Ovary (tissue), 9 donors: ENCODE measurements around the gene PRSS1. TPM values are rescaled to one million over a fixed set of nuclear protein-coding genes. Genes with fewer than 3 reads are reported as not detected.
A peak's percentile ranks its signal among the peaks of the same experiment; 100 is the strongest.
"Not testable (repeated sequence)": the region's sequence is repeated elsewhere in the genome, so short reads cannot be mapped to it uniquely, and the experiment has no call there.

Experiments
- DNase-seq, 5 donors: peaks; one replicate each; pipeline ENCODE4 v3.0.0-alpha.2; 2019 to 2020
- H3K27ac ChIP-seq, 2 donors: fragments of 200-600 bp; one replicate each; pipeline versions ENCODE4 v1.5.1 to v1.8.0; 2019 to 2022
- H3K27me3 ChIP-seq: fragments of 200-600 bp; one replicate; pipeline ENCODE4 v1.8.0; 2022
- H3K36me3 ChIP-seq: fragments of 200-600 bp; sonication (generic); one replicate; pipeline ENCODE4 v1.5.1; 2019
- H3K4me1 ChIP-seq: one replicate; pipeline ENCODE4 v1.8.1; 2013; ENCODE audit warnings: mild to moderate bottlenecking, moderate library complexity; ENCODE audit not compliant: insufficient read depth
- H3K4me3 ChIP-seq: fragments of 200-600 bp; sonication (generic); one replicate; pipeline ENCODE4 v1.5.1; 2017
- H3K9me3 ChIP-seq, 2 donors: fragments of 200-600 bp in 1 of 2; sonication (generic) in 1 of 2; one replicate each; pipeline versions ENCODE4 v1.5.1 to v1.8.1; 2013 to 2019; ENCODE audit warnings: mild to moderate bottlenecking in 1 of 2, moderate library complexity in 1 of 2
- CTCF ChIP-seq, 3 donors: fragments of 450-650 bp in 2 of 3; fragments of 200-600 bp in 1 of 3; IDR thresholded peaks; one replicate each; pipeline versions ENCODE4 v1.5.1 to v1.8.0; 2016 to 2022; ENCODE audit warnings: antibody characterized with exemption in 3 of 3, mild to moderate bottlenecking in 1 of 3
- EP300 ChIP-seq: sonication (generic); formaldehyde crosslinking; IDR thresholded peaks from one replicate; pipeline ENCODE4 v1.6.1; 2017; ENCODE audit warnings: antibody characterized with exemption
- POLR2A ChIP-seq: fragments of 450-650 bp; IDR thresholded peaks from one replicate; pipeline ENCODE4 v1.6.1; 2017; ENCODE audit warnings: antibody characterized with exemption, mild to moderate bottlenecking, moderate library complexity
- WGBS, 3 donors: extraction: QIAGEN DNeasy Blood & Tissue Kit in 1 of 3; methylation state at CpG; one replicate each; pipeline versions ENCODE4 v1.1.5 to v1.1.7; 2013 to 2017; 5-methylcytosine and 5-hydroxymethylcytosine counted together
- intact Hi-C, 4 donors: fragments of 100-400 bp; cut with DNase I; formaldehyde crosslinking; loops; one replicate each; pipeline versions ENCODE4 v1.11.0 to v1.15.1; 2022 to 2023
- polyA plus RNA-seq, 2 donors: library from polyadenylated mRNA; stranded (reverse); fragments of 200-250 nt in 1 of 2; fragments of 350-450 nt in 1 of 2; fragmentation: Illumina TruSeq in 1 of 2; extraction: RNeasy Lipid Tissue Mini Kit (QIAGEN cat#74804) in 1 of 2; gene quantifications; one replicate each; pipeline ENCODE4 v1.2.3, GENCODE V29; 2013 to 2014
- total RNA-seq, 7 donors: library from RNA; depleted of rRNA in 2 of 7; stranded (reverse); fragments of >200 nt in 2 of 7; fragmentation: NEBNext Ultra II Directional in 3 of 7; extraction: Animal tissue kit (Norgen Biotek cat#: 25700) in 3 of 7; gene quantifications; one replicate each; pipeline versions ENCODE4 v1.1.0 to v1.2.4, GENCODE V29; 2016 to 2023
- donor health status: DM: no; HTN: no; CAD: no; lungs with moderate emphysema.
- donor health status: DM: no; HTN: no; CAD: no.
- donor health status: Bipolar disorder and iron deficiency.
- donor health status: DM: yes; HTN: yes; CAD: no.
- donor health status: DM: no; HTN: no; CAD: no.
- donor health status: DM: yes; HTN: yes; CAD: no.

PRSS1 gene
- total and polyA plus RNA-seq, 9 donors, result 0.15 to 35.0 (median 2.6) TPM; not detected in 4

DNA sequence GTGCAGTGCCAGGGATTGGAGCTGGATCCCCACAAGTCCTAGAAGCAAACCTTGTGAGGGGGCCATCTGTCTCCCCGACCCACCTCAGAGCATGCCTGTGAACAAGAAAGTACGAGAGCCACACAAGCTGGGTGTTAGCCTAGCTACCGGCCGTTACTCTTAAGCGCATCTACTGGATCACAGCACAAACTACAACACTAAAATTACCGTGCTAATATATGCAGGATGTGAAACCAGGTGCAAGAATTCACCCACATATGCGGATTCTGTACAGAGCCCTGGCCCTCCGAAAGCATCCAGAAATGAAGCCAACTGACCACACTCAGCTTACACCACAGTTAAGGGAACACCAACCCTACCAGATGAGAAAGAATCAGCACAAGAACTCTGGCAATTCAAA lies 16.0 kb upstream of the PRSS1 start:
- intact Hi-C loops, result no loop called here
- Histone ChIP-seq H3K4me1 (no peaks in the 10 kb centered on the region), H3K27me3 (no peaks in the 10 kb centered on the region), H3K36me3 (no peaks in the 10 kb centered on the region), H3K9me3 (no peaks in the 10 kb centered on the region), H3K4me3 (no peak overlapping the region), H3K27ac (no peak overlapping the region)
- no peak for TF ChIP-seq CTCF (IDR thresholded peaks at IDR 0.05)
- TF ChIP-seq POLR2A, result no peak
- TF ChIP-seq EP300, result no peak
- no peak for DNase-seq
- 88 to 92% (median 90%) methylated on average over 8 of the region's 8 CpGs for WGBS, 3 donors

DNA sequence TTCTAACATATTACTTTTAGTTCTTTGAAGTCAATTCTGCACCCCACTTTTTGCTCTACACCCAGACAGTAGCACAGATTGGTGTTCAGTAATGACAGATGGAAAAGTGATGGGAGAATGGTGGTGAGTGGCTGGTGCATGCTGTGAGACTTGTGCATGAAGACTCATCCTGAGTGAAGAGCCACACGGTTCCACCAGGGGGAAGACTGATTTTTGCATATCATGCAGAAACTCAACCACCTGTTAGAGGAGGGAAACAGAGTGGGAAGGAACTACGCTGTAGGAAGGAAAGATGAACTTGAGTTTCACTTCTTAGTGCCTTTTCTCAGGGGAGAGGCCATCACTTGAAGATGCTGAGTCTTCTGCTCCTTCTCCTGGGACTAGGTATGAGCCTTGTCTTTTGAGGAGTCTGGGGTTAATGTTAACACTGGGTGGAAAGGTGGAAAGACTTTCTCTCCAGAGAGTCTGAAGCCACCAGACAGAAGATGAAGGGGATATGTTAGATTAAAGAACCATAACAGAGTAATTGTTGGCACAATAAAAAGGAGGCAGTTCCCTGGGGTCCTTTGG lies 9.3 kb upstream of the PRSS1 start:
- H3K27me3 ChIP-seq, result no peaks in the 10 kb centered on the region
- peaks cover 1% of the 10 kb centered on the region for H3K4me1 ChIP-seq
- intact Hi-C loops, result no loop called here
- no peak overlapping the region for H3K27ac ChIP-seq
- no peak for DNase-seq
- no peaks in the 10 kb centered on the region for H3K9me3 ChIP-seq
- no peak overlapping the region for H3K4me3 ChIP-seq
- TF ChIP-seq EP300 (no peak), POLR2A (no peak), CTCF (IDR thresholded peaks at IDR 0.05) (no peak)
- 75 to 86% (median 81%) methylated on average over 2 of the region's 2 CpGs for WGBS, 3 donors
- H3K36me3 ChIP-seq, result no peaks in the 10 kb centered on the region

- Histone ChIP-seq H3K27me3 (no peaks in the 10 kb centered on the region), H3K27ac (no peak overlapping the region), H3K9me3 (no peaks in the 10 kb centered on the region), H3K36me3 (no peaks in the 10 kb centered on the region), H3K4me3 (no peak overlapping the region), H3K4me1 (peaks cover 1% of the 10 kb centered on the region)
- intact Hi-C loops, result no loop called here
- TF ChIP-seq POLR2A (no peak), EP300 (no peak), CTCF (IDR thresholded peaks at IDR 0.05) (no peak)
- DNase-seq, result no peak
- 87 to 94% (median 87%) methylated on average over 5 of the region's 5 CpGs for WGBS, 3 donors
Observed at GRCh38 chr7:142740786-142741185, 8.5 kb upstream of the PRSS1 start.

GRCh38 chr7:142741932-142742331 lies 7.3 kb upstream of the PRSS1 start:
- H3K27ac ChIP-seq, H3K36me3 ChIP-seq, H3K4me3 ChIP-seq, H3K4me1 ChIP-seq, H3K9me3 ChIP-seq, intact Hi-C loops, H3K27me3 ChIP-seq: not testable (repeated sequence)
- peak in 3 of 5 donors; percentile 25 to 53 (median 26) for DNase-seq

DNA sequence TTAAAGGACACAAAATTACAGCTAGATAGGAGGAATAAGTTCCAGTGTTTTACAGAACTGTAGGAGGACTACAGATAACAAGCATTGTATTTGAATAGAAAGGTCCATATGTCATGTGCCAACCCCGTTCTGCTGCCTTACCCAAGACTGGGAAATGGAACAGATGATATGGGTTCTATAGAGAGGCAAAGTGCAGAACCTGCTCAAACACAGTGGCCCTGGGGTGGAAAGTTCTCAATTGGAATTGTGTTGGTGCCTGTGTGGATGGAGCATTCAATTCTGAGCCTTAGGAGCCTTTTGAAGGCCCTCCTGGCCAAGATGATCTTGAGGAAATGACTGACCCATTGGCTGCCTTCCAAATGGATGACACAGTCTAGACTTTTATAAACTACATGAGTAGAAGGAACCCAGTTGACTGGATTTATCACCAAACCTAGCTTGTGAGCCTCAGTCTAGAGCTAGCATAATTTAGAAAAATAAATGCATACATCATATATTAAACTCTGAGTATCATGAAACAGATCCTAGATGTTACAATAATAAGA lies 4.1 kb upstream of the PRSS1 start:
- intact Hi-C loops, result no loop called here
- Histone ChIP-seq H3K27ac (no peak overlapping the region), H3K9me3 (no peaks in the 10 kb centered on the region), H3K4me3 (no peak overlapping the region), H3K27me3 (no peaks in the 10 kb centered on the region), H3K36me3 (no peaks in the 10 kb centered on the region), H3K4me1 (peaks cover 1% of the 10 kb centered on the region)
- no peak for DNase-seq
- WGBS, 3 donors, result 19 to 39% (median 30%) methylated on average over 1 of the region's 1 CpG
- TF ChIP-seq CTCF (IDR thresholded peaks at IDR 0.05) (no peak), EP300 (no peak), POLR2A (no peak)
